HepG2 (cell line): ENCODE measurements around the gene CCM2L. TPM values are rescaled to one million over a fixed set of nuclear protein-coding genes. Genes with fewer than 3 reads are reported as not detected.
A peak's percentile ranks its signal among the peaks of the same experiment; 100 is the strongest.

ENCODE experiments used
- DNMT1 ChIP-seq: sonication (generic); formaldehyde crosslinking; IDR thresholded peaks from 2 replicates; pipeline ENCODE4 v1.5.1; 2020; ENCODE audit warnings: mild to moderate bottlenecking, missing genetic modification reagents
- EEA1 ChIP-seq: sonication (generic); formaldehyde crosslinking; IDR thresholded peaks from 2 replicates; pipeline ENCODE4 v1.5.1; 2020; ENCODE audit warnings: mild to moderate bottlenecking, missing genetic modification reagents, borderline replicate concordance
- FOXA3 ChIP-seq: IDR thresholded peaks from 2 replicates; pipeline ENCODE4 v1.6.1; 2016; ENCODE audit warnings: missing genetic modification reagents, missing compliant biosample characterization
- FOXK1 ChIP-seq: sonication (generic); formaldehyde crosslinking; IDR thresholded peaks from 2 replicates; pipeline ENCODE4 v1.4.0; 2020; ENCODE audit warnings: low read depth, missing genetic modification reagents, borderline replicate concordance
- GATAD1 ChIP-seq: IDR thresholded peaks from 2 replicates; pipeline ENCODE4 v1.6.1; 2016; ENCODE audit warnings: missing genetic modification reagents, missing compliant biosample characterization
- GATAD2A ChIP-seq: IDR thresholded peaks from 2 replicates; pipeline ENCODE4 v1.6.1; 2016
- KDM1A ChIP-seq: IDR thresholded peaks from 2 replicates; pipeline ENCODE4 v1.6.1; 2016; ENCODE audit warnings: missing compliant biosample characterization
- MATR3 ChIP-seq: sonication (generic); formaldehyde crosslinking; IDR thresholded peaks from 2 replicates; pipeline ENCODE4 v1.4.0; 2020; ENCODE audit warnings: missing genetic modification reagents
- MEF2D ChIP-seq: sonication (generic); formaldehyde crosslinking; IDR thresholded peaks from 2 replicates; pipeline ENCODE4 v1.5.1; 2020; ENCODE audit warnings: mild to moderate bottlenecking, missing genetic modification reagents
- MIER3 ChIP-seq: IDR thresholded peaks from 2 replicates; pipeline ENCODE4 v1.6.1; 2016; ENCODE audit warnings: missing compliant biosample characterization, borderline replicate concordance
- PREB ChIP-seq: sonication (generic); formaldehyde crosslinking; IDR thresholded peaks from 2 replicates; pipeline ENCODE4 v1.4.0; 2020; ENCODE audit warnings: missing genetic modification reagents
- SALL1 ChIP-seq: sonication (generic); formaldehyde crosslinking; IDR thresholded peaks from 2 replicates; pipeline ENCODE4 v1.8.0; 2022; ENCODE audit warnings: mild to moderate bottlenecking, missing genetic modification reagents
- ZBTB39 ChIP-seq: sonication (generic); formaldehyde crosslinking; IDR thresholded peaks from 2 replicates; pipeline ENCODE4 v1.5.0; 2020; ENCODE audit warnings: missing genetic modification reagents
- ZGPAT ChIP-seq: IDR thresholded peaks from 2 replicates; pipeline ENCODE4 v1.6.1; 2016; ENCODE audit warnings: mild to moderate bottlenecking
- ZHX2 ChIP-seq, 2 experiments: sonication (generic) in 1 of 2; formaldehyde crosslinking in 1 of 2; IDR thresholded peaks; 2 replicates each; pipeline versions ENCODE4 v1.6.1 to v1.9.0; 2014 to 2022; ENCODE audit warnings: antibody characterized with exemption in 1 of 2, borderline replicate concordance in 1 of 2, inconsistent platforms in 1 of 2, low read depth in 1 of 2, missing genetic modification reagents in 1 of 2
- ZNF446 ChIP-seq: sonication (generic); formaldehyde crosslinking; IDR thresholded peaks from 2 replicates; pipeline ENCODE4 v1.5.0; 2020; ENCODE audit warnings: mild to moderate bottlenecking, missing genetic modification reagents
- ZNF562 ChIP-seq: sonication (generic); formaldehyde crosslinking; IDR thresholded peaks from 2 replicates; pipeline ENCODE4 v1.8.0; 2022; ENCODE audit warnings: missing genetic modification reagents, borderline replicate concordance
- ZNF563 ChIP-seq: sonication (generic); formaldehyde crosslinking; IDR thresholded peaks from 2 replicates; pipeline ENCODE4 v1.8.0; 2022; ENCODE audit warnings: mild to moderate bottlenecking, moderate library complexity, missing genetic modification reagents
- ZNF749 ChIP-seq: sonication (generic); formaldehyde crosslinking; IDR thresholded peaks from 2 replicates; pipeline ENCODE4 v1.8.0; 2022; ENCODE audit warnings: mild to moderate bottlenecking, missing genetic modification reagents, moderate library complexity, borderline replicate concordance
- polyA plus RNA-seq, 8 experiments: library from polyadenylated mRNA; depleted of rRNA in 3 of 8; stranded (reverse) in 7 of 8; unstranded in 1 of 8; fragments of >200 nt; fragmentation: Illumina TruSeq in 4 of 8; extraction: Trizol in 4 of 8; gene quantifications; 2 replicates each; pipeline versions ENCODE4 v1.2.1 to v1.2.3, GENCODE V29; 2011 to 2016; ENCODE audit warnings: low read depth in 4 of 8, missing spikeins in 1 of 8, mixed read lengths in 1 of 8; ENCODE audit not compliant: insufficient read depth in 1 of 8
- total RNA-seq, 5 experiments: library from RNA; depleted of rRNA; stranded (reverse); fragments of >200 nt; fragmentation: Illumina TruSeq; extraction: Trizol; gene quantifications; 2 replicates each; pipeline ENCODE4 v1.2.3, GENCODE V29; 2016; ENCODE audit warnings: low read depth in 1 of 5

CCM2L gene
- total and polyA plus RNA-seq, 2 of the 13 experiments (the other 11 are each of a cell fraction or from before 2014, with no cell fraction given), result 0.15 TPM; not detected in 1

GRCh38 chr20:32028647-32029372 lies 18.6 kb downstream of the CCM2L start (continued):
- TF ChIP-seq MIER3 (CRISPR knock-in tag), result peak; percentile 70; the same call in 1 of the 2 replicates
- TF ChIP-seq MATR3 (CRISPR knock-in tag), result no peak
- peak; percentile 66; the same call in 1 of the 2 replicates for TF ChIP-seq ZGPAT
- TF ChIP-seq EEA1 (CRISPR knock-in tag), result 0 out of 2 replicates have a peak, but pooled peaks have one; percentile 73
- TF ChIP-seq ZHX2 (IDR thresholded peaks at IDR 0.05; ENCODE audit: low read depth), result 0 out of 2 replicates have a peak, but pooled peaks have one; percentile 50
- no peak for TF ChIP-seq ZHX2 (CRISPR knock-in tag; IDR thresholded peaks at IDR 0.05; ENCODE audit: borderline replicate concordance)
- TF ChIP-seq FOXK1, result peak; percentile 72; the same call in 1 of the 2 replicates
- no peak for TF ChIP-seq PREB (CRISPR knock-in tag)
- TF ChIP-seq GATAD1 (CRISPR knock-in tag), result peak; percentile 61; the same call in 1 of the 2 replicates
- TF ChIP-seq KDM1A (CRISPR knock-in tag), result peak; percentile 17; the same call in 1 of the 2 replicates
- TF ChIP-seq ZNF563 (CRISPR knock-in tag), result no peak
- peak; percentile 85 for TF ChIP-seq MEF2D (CRISPR knock-in tag)
- TF ChIP-seq ZBTB39 (CRISPR knock-in tag), result no peak
- TF ChIP-seq ZNF749, result no peak
- TF ChIP-seq SALL1, result peak; percentile 75
- TF ChIP-seq GATAD2A, result peak; percentile 64; the same call in 1 of the 2 replicates
- TF ChIP-seq ZNF562 (CRISPR knock-in tag), result no peak
- peak; percentile 39; the same call in 1 of the 2 replicates for TF ChIP-seq FOXA3 (CRISPR knock-in tag)
- TF ChIP-seq DNMT1 (CRISPR knock-in tag), result peak; percentile 55; the same call in 1 of the 2 replicates
- TF ChIP-seq ZNF446 (CRISPR knock-in tag), result no peak
